GM19397 (cell line): ENCODE results near the gene PDS5A.
"Not testable (repeated sequence)": the region's sequence is repeated elsewhere in the genome, so short reads cannot be mapped to it uniquely, and the experiment has no call there.

ENCODE experiments used
- ATAC-seq: cut with Tn5 transposase; IDR thresholded peaks from one replicate; pipeline ENCODE4 v1.9.1; 2021; ENCODE audit warnings: mild to moderate bottlenecking, moderate library complexity; ENCODE audit not compliant: unreplicated experiment

The PDS5A gene

DNA sequence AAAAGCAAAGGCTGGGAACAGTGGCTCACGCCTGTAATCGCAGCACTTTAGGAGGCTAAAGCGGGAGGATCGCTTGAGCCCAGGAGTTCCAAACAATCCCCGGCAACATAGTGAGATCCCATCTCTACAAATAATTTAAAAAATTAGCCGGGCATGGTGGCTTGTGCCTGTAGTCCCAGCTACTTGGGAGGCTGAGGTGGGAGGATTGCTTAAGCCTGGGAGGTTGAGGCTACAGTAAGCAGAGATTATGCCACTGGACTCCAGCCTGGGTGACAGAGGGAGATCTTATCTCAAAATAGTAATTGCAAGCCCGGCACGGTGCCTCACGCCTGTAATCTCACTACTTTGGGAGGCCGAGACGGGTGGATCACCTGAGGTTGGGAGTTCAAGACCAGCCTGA lies 139.3 kb downstream of the PDS5A start:
- not testable (repeated sequence) for ATAC-seq

DNA sequence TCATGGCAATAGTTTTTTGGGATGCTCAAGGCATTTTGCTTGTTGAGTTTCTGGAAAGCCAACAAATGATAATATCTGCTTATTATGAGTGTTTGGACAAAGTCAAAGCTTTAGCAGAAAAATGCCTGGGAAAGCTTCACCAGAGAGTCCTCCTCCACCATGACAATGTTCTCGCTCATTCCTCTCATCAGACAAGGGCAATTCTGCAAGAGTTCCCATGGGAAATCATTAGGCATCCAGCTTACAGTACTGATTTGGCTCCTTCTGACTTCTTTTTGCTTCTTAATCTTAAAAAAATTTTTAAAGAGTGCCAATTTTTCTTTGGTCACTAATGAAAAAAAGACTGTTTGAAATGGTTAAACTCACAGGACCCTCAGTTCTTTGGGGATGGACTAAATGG lies 143.4 kb downstream of the PDS5A start:
- ATAC-seq, result no peak

GRCh38 chr4:39825741-39826231 lies 151.9 kb downstream of the PDS5A start:
- ATAC-seq, result no peak

DNA sequence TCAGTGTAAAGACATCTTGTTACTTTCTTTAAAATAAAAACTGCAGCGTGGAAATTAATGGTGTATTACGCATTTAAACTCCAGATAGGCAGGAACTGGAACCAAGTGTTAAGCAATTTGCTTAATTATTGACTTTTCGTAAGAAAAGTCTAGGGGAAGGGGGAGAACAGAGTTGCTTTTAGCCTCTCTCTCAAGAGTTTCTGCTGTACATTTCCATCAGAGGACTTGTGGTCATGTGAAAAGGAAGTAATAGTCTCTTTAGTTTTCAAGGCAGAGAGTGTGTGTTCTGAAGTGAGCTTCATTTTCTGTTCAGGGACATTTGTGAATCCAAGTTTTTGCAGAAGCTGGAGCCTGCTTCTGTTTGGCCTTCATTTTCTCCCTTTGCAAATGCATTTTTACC lies 152.6 kb downstream of the PDS5A start:
- ATAC-seq, result no peak

DNA sequence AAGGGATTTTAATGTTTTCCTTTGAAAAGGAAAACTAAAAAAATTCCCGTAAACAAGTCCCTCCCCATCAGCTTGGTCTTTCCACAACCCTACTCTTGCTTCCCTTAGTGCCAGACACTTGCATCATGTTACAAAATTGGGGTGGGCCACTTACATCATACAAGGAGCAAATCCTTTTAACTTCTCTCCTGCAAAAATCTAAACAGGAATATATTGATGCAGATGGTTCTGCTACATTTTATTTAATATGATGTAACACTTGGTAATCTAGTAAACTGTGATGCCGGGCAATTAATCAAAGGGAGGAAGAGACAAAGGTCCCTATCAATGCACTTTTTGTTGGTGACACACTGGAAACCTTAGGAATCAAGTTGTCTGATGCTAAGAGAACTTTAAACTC lies 154.5 kb downstream of the PDS5A start:
- no peak for ATAC-seq

DNA sequence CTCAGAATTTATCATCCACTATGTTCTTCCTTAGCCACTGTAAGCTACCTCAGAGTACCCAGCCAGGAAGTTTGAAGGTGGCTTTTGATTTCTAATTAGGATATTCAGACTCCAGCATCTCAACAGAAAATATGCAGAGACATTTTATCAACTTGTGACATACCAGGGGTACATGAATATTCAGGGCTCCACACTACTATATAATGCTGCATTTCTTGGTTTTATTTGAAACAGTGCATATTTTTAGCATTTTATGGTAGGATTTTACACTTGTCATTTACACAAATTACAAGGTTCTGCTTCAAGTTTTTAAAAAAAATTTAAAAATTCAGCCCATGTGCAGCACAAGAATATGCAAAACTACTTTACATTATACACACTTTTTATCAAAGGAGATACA lies 155.0 kb downstream of the PDS5A start:
- ATAC-seq, result no peak

DNA sequence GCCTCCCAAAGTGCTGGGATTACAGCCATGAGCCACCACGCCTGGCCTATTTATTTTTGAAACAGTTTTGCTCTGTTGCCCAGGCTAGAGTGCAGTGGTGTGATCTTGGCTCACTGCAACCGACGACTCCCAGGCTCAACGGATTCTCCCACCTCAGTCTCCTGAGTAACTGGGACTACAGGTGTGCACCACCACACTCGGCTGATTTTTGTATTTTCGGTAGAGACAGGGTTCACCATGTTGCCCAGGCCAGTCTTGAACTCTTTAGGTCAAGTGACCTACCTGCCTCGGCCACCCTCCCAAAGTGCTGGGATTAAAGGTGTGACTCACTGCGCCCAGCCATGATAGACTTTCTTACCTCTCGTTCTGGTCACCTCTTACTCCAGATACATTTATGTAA lies 155.8 kb downstream of the PDS5A start:
- ATAC-seq, result no peak

DNA sequence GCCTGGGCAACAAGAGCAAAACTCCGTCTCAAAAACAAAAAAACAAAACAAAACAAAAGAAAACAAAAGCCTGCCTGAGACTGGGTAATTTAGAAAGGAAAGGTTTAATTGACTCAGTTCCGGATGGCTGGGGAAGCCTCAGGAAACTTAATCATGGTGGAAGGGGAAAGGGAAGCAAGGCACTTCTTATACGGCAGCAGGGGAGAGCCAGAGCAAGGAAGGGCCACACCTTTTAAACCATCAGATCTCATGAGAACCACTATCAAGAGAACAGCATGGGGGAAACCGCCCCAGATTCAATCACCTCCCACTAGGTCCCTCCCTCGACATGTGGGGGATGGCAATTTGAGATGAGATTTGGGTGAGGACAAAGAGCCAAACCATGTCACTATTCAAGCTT lies 157.5 kb downstream of the PDS5A start:
- no peak for ATAC-seq

- no peak for ATAC-seq
These were observed 159.1 kb downstream of the PDS5A start for GRCh38 chr4:39818646-39819045.

DNA sequence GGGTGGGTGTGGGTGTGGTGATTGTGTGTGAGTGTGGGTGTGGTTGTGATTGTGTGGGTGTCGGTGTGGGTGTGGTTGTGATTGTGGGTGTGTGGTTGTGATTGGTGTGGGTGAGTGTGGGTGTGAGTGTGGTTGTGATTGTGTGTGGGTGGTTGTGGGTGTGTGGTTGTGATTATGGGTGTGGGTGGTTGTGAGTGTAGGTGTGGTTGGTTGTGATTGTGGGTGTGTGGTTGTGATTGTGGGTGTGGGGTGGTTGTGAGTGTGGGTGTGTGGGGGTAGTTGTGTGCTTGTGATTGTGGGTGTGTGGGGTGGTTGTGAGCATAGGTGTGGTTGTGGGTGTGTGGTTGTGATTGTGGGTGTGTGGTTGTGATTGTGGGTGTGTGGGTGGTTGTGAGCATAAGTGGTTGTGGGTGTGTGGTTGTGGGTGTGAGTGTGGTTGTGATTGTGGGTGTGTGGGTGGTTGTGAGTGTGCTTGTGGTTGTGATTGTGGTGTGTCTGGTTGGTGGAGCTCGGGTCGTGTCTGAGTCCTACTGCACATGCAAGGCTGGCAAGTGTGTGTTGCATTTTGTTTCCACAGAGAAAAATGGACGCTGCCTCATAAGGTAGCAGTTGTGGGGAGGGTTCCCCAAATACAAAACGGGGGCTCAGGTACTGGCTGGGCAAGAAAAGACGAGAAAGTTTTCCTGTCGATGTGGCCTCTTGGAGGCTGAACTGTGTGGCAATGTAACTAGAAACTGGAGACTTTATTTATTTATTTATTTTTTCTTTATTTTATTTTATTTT lies 163.1 kb downstream of the PDS5A start:
- no peak for ATAC-seq

DNA sequence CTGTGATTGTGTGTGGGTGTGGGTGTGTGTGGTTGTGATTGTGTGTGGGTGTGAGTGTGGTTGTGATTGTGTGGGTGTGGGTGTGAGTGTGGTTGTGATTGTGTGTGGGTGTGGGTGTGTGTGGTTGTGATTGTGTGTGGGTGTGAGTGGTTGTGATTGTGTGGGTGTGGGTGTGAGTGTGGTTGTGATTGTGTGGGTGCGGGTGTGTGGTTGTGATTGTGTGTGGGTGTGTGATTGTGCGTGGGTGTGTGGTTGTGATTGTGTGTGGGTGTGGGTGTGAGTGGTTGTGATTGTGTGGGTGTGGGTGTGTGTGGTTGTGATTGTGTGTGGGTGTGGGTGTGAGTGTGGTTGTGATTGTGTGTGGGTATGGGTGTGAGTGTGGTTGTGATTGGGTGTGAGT lies 163.9 kb downstream of the PDS5A start:
- not testable (repeated sequence) for ATAC-seq

GRCh38 chr4:39813033-39813432 lies 164.7 kb downstream of the PDS5A start:
- not testable (repeated sequence) for ATAC-seq

DNA sequence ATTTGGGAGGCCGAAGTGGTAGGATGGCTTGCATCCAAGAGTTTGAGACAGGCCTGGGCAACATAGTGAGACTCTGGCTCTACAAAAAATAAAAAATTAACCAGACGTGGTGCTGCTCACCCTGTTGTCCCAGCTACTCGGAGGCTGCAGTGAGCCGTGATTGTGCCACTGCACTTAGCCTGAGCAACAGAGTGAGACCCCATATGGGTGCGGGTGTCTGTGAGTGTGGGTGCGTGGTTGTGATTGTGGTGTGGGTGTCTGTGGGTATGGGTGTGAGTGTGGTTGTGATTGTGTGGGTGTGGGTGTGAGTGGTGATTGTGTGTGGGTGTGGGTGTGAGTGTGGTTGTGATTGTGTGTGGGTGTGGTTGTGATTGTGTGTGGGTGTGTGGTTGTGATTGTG lies 165.2 kb downstream of the PDS5A start:
- no peak for ATAC-seq

GRCh38 chr4:39808231-39808749 lies 169.4 kb downstream of the PDS5A start:
- no peak for ATAC-seq

DNA sequence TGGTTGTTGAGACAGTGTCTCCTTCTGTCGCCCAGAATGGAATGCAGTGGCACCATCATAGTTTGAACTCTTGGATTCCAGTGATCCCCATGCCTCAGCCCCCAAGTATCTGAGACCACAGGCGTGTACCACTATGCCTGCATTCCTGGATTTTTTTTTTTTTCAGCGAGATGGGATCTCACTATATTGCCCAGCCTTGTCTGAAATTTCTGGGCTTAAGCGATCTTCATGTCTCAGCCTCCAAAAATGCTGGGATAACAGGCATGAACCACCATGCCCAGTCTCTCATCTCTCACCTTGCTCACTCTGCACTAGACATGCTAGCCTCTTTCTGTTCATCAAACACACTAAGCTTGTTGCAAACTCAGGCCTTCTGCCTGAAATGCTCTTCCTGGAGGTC lies 175.7 kb downstream of the PDS5A start:
- no peak for ATAC-seq

DNA sequence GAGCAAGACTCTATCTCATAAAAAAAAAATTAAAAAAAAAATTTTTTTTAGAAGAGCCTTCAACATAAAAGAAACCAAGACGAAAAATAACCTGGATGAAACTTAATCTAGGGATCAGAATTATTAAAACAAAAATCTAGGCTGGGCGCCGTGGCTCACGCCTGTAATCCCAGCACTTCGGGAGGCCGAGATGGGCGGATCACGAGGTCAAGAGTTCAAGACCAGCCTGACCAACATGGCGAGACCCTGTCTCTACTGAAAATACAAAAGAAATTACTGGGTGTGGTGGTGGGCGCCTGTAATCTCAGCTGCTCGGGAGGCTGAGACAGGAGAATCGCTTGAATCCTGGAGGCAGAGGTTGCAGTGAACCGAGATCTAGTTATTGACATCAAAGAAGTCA lies 184.7 kb downstream of the PDS5A start:
- ATAC-seq, result not testable (repeated sequence)

- no peak for ATAC-seq
These were observed 185.2 kb downstream of the PDS5A start for GRCh38 chr4:39792529-39792928.

GRCh38 chr4:39792128-39792527 lies 185.6 kb downstream of the PDS5A start:
- ATAC-seq, result no peak

DNA sequence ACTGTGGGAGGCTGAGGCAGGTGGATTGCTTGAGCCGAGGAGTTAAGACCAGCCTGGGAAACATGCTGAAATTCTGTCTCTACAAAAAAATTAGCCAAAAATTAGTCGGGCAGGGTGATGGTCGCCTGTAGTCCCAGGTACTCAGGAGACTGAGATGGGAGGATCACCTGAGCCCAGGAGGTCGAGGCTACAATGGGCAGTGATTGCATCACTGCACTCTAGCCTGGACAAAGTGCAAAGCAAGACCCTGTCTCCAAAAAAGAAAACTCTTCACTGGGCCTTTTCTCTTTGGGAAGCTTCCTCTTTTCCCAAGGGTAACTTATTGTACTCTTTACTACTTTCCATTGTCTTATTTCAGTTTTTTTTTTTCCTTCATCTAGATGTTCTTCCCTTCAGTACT lies 190.9 kb downstream of the PDS5A start:
- no peak for ATAC-seq

DNA sequence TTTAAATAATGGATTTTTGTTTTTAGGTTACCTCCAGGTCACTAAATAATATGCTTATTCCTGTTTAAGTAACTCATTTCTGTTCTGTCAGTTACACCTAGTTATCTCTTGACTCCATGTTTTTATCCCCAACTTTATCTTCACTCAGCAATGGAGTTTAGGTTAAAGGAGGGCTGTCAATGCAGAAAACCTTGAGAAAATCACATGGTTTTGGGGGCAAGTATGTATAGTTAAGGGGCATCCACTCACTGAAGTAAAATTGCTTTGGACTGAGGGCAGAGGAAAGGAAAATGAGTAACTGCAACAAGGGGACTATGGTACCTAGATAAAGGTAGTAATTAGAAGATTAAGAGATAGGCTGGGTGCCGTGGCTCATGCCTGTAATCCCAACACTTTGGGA lies 192.6 kb downstream of the PDS5A start:
- no peak for ATAC-seq

DNA sequence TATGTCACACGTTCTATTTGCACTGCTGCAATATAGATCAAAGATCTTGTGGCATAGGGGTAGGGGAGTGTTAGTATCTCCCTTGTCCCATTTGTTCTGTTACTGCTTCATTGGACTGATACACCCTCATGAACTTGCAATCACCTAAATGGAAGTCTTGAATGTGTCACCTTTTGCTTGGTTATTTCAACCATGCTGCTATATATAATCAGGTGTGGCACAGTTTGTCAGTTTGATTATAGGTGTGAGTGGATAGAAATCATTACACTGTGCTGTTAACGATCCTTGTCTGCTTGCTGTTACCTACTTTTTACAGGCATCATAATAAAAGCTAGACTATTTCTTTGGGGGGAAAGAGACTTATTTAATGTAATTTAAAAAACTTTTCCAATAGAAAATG lies 195.7 kb downstream of the PDS5A start:
- ATAC-seq, result not testable (repeated sequence)
